ENCODE data around the gene DNAJB8.

The DNAJB8 gene

DNA sequence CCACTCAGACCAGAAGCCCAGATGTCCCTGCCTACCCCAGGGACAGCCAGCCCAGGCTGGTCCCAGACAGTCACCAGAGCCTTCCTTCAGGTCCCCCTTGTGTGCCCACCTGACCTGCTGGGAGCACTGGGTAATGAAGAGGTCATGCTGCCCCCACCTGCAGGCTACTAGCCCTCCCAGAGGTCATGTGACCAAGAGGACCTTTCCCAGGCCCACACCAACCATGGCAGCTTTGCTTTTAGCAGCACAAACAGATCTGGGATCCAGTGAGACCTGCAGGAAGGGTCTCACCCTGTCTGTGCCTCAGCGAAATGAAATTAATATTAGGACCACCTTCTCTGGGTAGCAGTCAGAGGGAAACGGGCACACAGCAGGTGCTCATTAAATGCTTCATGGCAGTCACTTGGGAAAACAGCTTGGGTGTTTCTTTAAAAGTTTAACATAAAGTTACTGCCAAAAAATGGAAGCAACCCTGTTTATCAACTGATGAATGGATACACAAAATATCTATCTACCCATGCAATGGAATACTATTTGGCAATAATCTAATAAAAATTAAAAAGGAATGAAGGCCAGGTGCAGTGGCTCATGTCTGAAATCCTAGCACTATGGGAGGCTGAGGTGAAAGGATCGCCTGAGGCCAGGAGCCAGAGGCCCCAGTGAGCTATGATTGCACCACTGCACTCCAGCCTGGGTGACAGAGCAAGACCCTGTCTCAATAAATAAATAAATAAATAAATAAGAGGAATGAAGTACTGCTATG, 43.7 kb downstream of the DNAJB8 start:
- no peak for DNase-seq (ENCODE audit: extremely low spot score)
- CTCF ChIA-PET, result interaction anchor here (1.1 kb wide), 1 partner anchor 165 kb away, joined by 3 read pairs; no protein-coding TSS in a partner anchor
- TF ChIP-seq L3MBTL2 (conservative IDR thresholded peaks at IDR 0.05) (no peak), LEF1 (IDR thresholded peaks at IDR 0.05; ENCODE audit: borderline replicate concordance) (no peak), SUZ12 (IDR thresholded peaks at IDR 0.05) (no peak), CTBP1 (IDR thresholded peaks at IDR 0.05; ENCODE audit: borderline replicate concordance) (no peak), FOXA1 (IDR thresholded peaks at IDR 0.05) (no peak), BHLHE40 (IDR thresholded peaks at IDR 0.05; ENCODE audit: borderline replicate concordance) (no peak), ZNF384 (IDR thresholded peaks at IDR 0.05) (no peak), ARNT (IDR thresholded peaks at IDR 0.05) (no peak), SP1 (IDR thresholded peaks at IDR 0.05) (no peak), HDGF (IDR thresholded peaks at IDR 0.05; ENCODE audit: borderline replicate concordance) (no peak), TARDBP (IDR thresholded peaks at IDR 0.05) (no peak), FOXM1 (IDR thresholded peaks at IDR 0.05; ENCODE audit: borderline replicate concordance) (no peak), ELF4 (IDR thresholded peaks at IDR 0.05) (no peak)
- TF ChIP-seq, protein P1, sequence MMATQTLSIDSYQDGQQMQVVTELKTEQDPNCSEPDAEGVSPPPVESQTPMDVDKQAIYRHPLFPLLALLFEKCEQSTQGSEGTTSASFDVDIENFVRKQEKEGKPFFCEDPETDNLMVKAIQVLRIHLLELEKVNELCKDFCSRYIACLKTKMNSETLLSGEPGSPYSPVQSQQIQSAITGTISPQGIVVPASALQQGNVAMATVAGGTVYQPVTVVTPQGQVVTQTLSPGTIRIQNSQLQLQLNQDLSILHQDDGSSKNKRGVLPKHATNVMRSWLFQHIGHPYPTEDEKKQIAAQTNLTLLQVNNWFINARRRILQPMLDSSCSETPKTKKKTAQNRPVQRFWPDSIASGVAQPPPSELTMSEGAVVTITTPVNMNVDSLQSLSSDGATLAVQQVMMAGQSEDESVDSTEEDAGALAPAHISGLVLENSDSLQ (IDR thresholded peaks at IDR 0.05), result no peak
- POLR2A ChIA-PET, result interaction anchor here (3.5 kb wide), 1 partner anchor 66 kb away, joined by 15 read pairs; no protein-coding TSS in a partner anchor

DNA sequence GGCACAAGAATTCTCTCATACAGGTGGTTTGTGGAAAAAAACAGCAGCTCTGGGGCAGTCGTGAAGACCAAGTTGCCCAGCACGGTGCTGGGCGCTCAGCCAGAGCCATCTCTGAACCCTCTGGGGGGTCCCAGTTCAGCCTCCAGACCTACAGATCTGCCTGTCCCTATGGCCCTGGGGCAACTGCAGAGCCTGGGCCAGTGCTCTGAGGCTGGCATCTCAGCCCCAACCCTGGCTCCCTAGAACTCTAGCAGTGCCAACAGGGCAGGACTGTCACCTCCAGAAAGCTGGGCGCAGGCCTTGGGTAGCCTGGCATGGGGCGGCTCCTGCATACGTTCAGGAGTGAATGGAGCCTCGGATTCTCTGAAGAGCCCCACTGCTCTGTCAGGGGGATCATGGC, 44.7 kb downstream of the DNAJB8 start:
- POLR2A ChIA-PET, result no interaction called here
- DNase-seq (ENCODE audit: extremely low spot score), result no peak
- TF ChIP-seq NFRKB (IDR thresholded peaks at IDR 0.05), result no peak
- no peak for TF ChIP-seq ZNF384 (IDR thresholded peaks at IDR 0.05)
- CTCF ChIA-PET, result no interaction called here

DNA sequence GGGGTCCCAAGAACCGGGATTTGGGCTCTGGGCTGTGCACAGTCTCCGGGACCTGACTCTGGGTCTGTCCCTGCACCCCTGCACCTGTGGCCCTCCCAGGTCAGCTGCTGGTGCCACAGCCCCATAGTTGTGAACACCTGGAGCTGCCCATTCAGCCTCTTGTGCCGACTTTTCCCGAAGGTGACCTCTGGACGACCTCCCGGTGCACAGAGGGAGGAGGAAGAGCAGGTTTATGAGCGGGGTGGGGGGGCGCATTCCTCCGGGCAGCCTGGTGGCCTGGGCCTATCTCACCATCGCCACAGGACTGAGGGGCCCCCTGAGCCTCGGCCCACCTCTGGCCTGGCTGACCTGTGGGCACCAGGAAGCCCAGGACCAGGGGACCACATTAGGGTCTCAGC, 45.3 kb downstream of the DNAJB8 start:
- no peak for DNase-seq (ENCODE audit: extremely low spot score)
- ChIA-PET POLR2A (no interaction called here), CTCF (interaction anchor here (1.3 kb wide), 1 partner anchor 122 kb away, joined by 3 read pairs; no protein-coding TSS in a partner anchor)
- TF ChIP-seq CTBP1 (IDR thresholded peaks at IDR 0.05; ENCODE audit: borderline replicate concordance) (no peak), LEF1 (IDR thresholded peaks at IDR 0.05; ENCODE audit: borderline replicate concordance) (no peak), L3MBTL2 (conservative IDR thresholded peaks at IDR 0.05) (no peak), BHLHE40 (IDR thresholded peaks at IDR 0.05; ENCODE audit: borderline replicate concordance) (no peak), SUZ12 (IDR thresholded peaks at IDR 0.05) (no peak), FOXM1 (IDR thresholded peaks at IDR 0.05; ENCODE audit: borderline replicate concordance) (no peak), FOXA1 (IDR thresholded peaks at IDR 0.05) (no peak), ELF4 (IDR thresholded peaks at IDR 0.05) (no peak), ZNF384 (IDR thresholded peaks at IDR 0.05) (no peak), SP1 (IDR thresholded peaks at IDR 0.05) (no peak), ARNT (IDR thresholded peaks at IDR 0.05) (no peak), TARDBP (IDR thresholded peaks at IDR 0.05) (no peak), NFRKB (IDR thresholded peaks at IDR 0.05) (no peak), FOXK2 (IDR thresholded peaks at IDR 0.05) (no peak), HDGF (IDR thresholded peaks at IDR 0.05; ENCODE audit: borderline replicate concordance) (no peak)
- TF ChIP-seq, protein P1 (IDR thresholded peaks at IDR 0.05), result no peak

DNA sequence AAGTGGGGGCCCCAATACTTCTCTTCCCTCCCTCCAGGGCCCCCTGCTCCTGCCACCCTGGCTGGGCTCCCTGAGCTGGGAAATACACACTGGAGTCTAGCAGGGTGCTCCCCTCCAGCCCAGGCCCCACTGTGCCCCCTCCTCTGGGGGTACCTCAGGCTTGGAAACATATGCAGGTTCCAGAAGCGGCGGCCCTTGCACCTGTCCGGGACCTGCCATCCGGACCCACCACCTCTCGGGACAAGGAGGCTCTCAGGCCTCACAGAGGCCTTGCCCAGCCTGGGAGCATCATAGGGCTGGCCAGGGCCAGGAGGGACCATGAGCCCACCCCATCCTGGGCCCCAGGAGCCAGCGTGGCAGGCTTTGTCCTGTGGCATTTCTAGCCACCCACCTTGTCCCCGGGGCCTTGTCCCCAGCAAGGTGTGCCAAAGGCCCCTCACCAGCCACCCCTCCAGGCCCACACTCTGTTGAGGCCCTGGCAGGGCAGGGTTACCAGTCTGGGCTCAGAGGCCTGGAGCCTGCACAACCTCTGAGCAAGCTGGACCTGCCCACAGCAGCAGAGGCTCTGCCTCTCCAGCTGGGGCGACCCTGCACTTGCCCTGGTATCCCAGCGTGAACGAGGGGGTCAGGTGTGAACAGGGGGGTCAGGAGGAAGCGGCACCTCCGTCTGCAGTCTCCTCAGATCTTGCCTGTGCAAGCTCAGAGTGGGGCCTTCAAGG, 45.8 kb downstream of the DNAJB8 start:
- TF ChIP-seq ELF4 (IDR thresholded peaks at IDR 0.05), result no peak
- TF ChIP-seq, protein P1 (IDR thresholded peaks at IDR 0.05), result no peak
- TF ChIP-seq NFRKB (IDR thresholded peaks at IDR 0.05), result no peak
- TF ChIP-seq TARDBP (IDR thresholded peaks at IDR 0.05), result no peak

DNA sequence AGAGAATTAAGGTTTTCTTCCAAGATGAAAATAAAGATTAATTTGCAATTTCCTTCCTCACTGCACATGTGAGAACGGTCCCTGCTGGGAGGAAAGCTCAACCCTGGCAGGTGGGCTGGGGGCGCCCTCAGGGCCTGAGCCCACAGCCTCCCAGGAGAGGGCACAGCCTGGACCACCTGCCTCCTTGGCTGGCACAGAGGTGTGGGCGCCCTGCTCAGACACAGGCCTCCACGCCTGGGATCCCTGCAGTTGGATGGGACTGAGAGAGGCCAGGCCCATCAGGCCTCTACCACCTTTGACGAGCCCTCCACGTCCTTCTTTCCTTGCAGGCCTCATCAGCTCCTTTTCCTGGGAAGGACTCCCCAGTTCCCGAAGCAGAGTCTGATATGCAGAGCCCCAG, 46.4 kb downstream of the DNAJB8 start:
- no peak for DNase-seq (ENCODE audit: extremely low spot score)
- CTCF ChIA-PET, result interaction anchor here (1.3 kb wide), 1 partner anchor 121 kb away, joined by 3 read pairs; no protein-coding TSS in a partner anchor
- POLR2A ChIA-PET, result no interaction called here
- TF ChIP-seq HDGF (IDR thresholded peaks at IDR 0.05; ENCODE audit: borderline replicate concordance), result no peak

More for the DNA sequence above, 45.8 kb downstream of the DNAJB8 start:
- no peak for DNase-seq (ENCODE audit: extremely low spot score)
- ChIA-PET CTCF (interaction anchor here (1.3 kb wide), 1 partner anchor 121 kb away, joined by 3 read pairs; no protein-coding TSS in a partner anchor), POLR2A (no interaction called here)

DNA sequence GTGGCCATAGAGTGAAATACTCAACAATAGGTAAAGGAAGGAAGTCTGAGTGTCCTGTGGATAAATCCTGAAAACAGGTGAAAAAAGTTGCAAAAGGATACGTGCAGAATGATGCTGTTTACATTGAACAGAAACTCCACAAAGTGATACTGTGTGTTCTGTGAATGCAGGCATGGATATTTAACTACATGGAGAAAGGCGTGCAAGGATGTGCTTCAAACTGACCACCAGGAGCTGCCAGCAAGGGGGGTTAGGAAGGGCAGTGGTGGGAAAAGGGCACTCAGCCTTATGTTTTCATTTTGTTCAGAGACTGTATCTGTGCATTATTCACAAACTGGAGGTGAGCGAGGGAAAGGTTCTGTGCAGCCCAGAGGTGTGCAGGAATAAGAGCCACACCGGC, 47.4 kb downstream of the DNAJB8 start:
- no peak for TF ChIP-seq ELF4 (IDR thresholded peaks at IDR 0.05)
- TF ChIP-seq FOXA1 (IDR thresholded peaks at IDR 0.05), result no peak
- no peak for DNase-seq (ENCODE audit: extremely low spot score)
- CTCF ChIA-PET, result no interaction called here
- POLR2A ChIA-PET, result no interaction called here

DNA sequence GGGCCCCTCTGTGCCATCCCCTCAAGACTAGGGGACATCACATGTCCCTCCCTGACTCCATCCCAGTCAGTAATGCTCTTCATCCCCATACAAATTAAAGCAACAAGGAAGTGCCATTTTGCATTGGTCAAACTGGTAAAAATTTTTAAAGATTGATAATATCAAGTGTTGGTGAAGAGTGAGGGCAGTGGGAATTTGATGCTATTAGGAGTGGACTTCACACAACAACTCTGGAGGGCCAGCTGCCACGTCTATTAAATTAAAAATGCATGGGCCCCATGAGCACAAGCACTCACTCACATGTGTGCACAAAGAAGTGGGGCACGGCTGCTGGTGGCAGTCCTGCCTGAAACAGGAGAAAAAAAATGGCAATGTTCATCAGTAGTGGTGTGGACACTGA, 47.8 kb downstream of the DNAJB8 start:
- no peak for DNase-seq (ENCODE audit: extremely low spot score)
- POLR2A ChIA-PET, result no interaction called here
- CTCF ChIA-PET, result no interaction called here
- TF ChIP-seq TARDBP (IDR thresholded peaks at IDR 0.05) (no peak), FOXK2 (IDR thresholded peaks at IDR 0.05) (no peak), SP1 (IDR thresholded peaks at IDR 0.05) (no peak)
